ENCODE results near the gene GALNT11.

Gene GALNT11

GRCh38 chr7:152095771-152096170 is 70.3 kb downstream of the GALNT11 start:
- TF ChIP-seq, protein P1, sequence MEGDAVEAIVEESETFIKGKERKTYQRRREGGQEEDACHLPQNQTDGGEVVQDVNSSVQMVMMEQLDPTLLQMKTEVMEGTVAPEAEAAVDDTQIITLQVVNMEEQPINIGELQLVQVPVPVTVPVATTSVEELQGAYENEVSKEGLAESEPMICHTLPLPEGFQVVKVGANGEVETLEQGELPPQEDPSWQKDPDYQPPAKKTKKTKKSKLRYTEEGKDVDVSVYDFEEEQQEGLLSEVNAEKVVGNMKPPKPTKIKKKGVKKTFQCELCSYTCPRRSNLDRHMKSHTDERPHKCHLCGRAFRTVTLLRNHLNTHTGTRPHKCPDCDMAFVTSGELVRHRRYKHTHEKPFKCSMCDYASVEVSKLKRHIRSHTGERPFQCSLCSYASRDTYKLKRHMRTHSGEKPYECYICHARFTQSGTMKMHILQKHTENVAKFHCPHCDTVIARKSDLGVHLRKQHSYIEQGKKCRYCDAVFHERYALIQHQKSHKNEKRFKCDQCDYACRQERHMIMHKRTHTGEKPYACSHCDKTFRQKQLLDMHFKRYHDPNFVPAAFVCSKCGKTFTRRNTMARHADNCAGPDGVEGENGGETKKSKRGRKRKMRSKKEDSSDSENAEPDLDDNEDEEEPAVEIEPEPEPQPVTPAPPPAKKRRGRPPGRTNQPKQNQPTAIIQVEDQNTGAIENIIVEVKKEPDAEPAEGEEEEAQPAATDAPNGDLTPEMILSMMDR (IDR thresholded peaks at IDR 0.05; ENCODE audit: borderline replicate concordance, insufficient read depth, low read depth, low read length): no peak

DNA sequence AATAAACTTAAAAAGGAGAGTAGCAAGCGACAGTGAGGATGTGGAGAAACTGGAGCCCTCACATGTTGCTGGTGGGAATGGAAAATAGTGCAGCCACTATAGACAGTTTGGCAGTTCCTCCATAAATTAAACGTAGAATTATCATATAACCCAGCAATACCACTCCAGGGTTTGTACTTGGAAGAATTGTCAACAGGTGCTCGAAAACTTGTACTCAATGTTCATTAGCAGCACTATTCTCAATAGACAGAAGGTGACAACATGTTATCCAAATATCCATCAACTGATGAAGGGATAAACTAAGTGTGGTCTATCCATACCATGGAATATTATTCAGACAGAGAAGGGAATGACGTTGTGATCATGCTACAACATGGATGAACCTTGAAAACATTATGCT is 71.9 kb downstream of the GALNT11 start:
- no peak overlapping the region for H3K4me3 ChIP-seq (ENCODE audit: low read depth, low read length)
- TF ChIP-seq, protein P1 (IDR thresholded peaks at IDR 0.05; ENCODE audit: borderline replicate concordance, insufficient read depth, low read depth, low read length): no peak

More at GRCh38 chr7:152095771-152096170, 70.3 kb downstream of the GALNT11 start:
- no peak overlapping the region for H3K4me3 ChIP-seq (ENCODE audit: low read depth, low read length)

GRCh38 chr7:152103066-152103465 is 77.6 kb downstream of the GALNT11 start:
- no peak overlapping the region for H3K4me3 ChIP-seq (ENCODE audit: low read depth, low read length)
- TF ChIP-seq, protein P1 (IDR thresholded peaks at IDR 0.05; ENCODE audit: borderline replicate concordance, insufficient read depth, low read depth, low read length): no peak

DNA sequence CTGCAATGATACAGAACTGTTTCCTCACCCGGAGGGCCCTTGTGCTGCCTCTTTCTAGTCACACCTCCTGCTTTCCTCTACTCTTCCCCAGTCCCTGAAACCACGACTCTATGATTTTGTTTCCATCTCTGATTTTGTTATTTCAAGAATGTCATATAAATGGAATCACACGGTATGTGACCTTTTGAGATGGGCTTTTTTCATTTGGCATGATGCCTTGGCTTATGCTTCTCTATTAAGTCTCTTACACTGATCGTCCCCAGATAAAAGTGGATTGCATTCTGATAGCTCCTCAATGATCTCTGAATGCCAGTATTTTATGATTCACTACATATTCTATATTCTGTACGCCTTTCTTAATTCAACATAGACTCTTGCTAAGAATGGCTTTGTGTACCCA is 78.2 kb downstream of the GALNT11 start:
- TF ChIP-seq, protein P1 (IDR thresholded peaks at IDR 0.05; ENCODE audit: borderline replicate concordance, insufficient read depth, low read depth, low read length): no peak

DNA sequence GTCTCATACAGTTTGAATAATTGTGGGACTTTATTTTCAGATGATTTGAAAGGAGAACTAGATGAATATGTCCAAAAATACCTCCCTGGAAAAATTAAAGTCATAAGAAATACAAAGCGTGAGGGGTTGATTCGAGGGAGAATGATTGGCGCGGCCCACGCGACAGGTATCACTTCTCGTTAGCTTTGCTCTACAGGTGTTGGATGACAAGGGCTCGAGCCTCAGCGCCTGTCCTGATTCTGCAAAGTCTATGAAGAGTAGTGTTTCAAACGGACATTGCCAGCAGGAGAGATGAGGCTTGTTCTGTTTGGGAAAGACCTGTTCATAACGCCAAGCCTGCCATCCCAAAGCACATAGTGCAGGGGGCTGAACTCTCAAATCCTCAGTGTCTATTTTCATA is 79.7 kb downstream of the GALNT11 start:
- TF ChIP-seq, protein P1 (IDR thresholded peaks at IDR 0.05; ENCODE audit: borderline replicate concordance, insufficient read depth, low read depth, low read length): no peak

More for the DNA sequence above, 78.2 kb downstream of the GALNT11 start:
- no peak overlapping the region for H3K4me3 ChIP-seq (ENCODE audit: low read depth, low read length)

DNA sequence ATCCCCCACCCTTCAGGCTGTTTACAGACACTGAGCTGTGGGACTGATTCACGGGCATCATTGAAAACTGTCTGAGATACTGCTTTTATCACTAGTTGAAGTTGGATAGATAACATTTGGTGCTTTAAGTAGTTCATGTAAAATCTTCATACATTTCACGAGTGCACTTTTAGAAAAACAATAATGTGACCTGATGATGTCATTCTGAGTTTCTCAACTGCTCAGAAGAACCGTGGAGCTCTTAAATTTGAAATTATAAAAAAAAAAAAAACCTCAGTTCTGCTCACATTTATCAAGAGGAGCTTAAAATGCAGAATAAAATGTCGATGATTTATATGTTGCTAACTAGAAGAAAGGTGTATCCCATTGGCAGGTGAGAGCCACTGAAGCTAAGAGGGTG is 81.5 kb downstream of the GALNT11 start:
- TF ChIP-seq, protein P1 (IDR thresholded peaks at IDR 0.05; ENCODE audit: borderline replicate concordance, insufficient read depth, low read depth, low read length): no peak
- no peak overlapping the region for H3K4me3 ChIP-seq (ENCODE audit: low read depth, low read length)

More for the DNA sequence above, 79.7 kb downstream of the GALNT11 start:
- H3K4me3 ChIP-seq (ENCODE audit: low read depth, low read length): no peak overlapping the region

GRCh38 chr7:152107945-152108344 is 82.5 kb downstream of the GALNT11 start:
- H3K4me3 ChIP-seq (ENCODE audit: low read depth, low read length): no peak overlapping the region
- TF ChIP-seq, protein P1 (IDR thresholded peaks at IDR 0.05; ENCODE audit: borderline replicate concordance, insufficient read depth, low read depth, low read length): no peak
